ENCODE data around the gene CNTLN. TPM values are rescaled to one million over a fixed set of nuclear protein-coding genes. Genes with fewer than 3 reads are reported as not detected.
"Not testable (repeated sequence)": the region's sequence is repeated elsewhere in the genome, so short reads cannot be mapped to it uniquely, and the experiment has no call there.

The CNTLN gene
- total and polyA plus RNA-seq, 2 donors: 2.9 to 6.4 TPM

GRCh38 chr9:17519761-17520160 is 384.9 kb downstream of the CNTLN start:
- no peak for DNase-seq (ENCODE audit: low read depth in 6 of 9, low spot score in 9 of 9)
- H3K27ac ChIP-seq (ENCODE audit: low read depth in 1 of 2, low read length in 1 of 2): no peak overlapping the region
- H3K4me1 ChIP-seq (ENCODE audit: control insufficient read depth in 2 of 2, insufficient read depth in 2 of 2, low read length in 2 of 2): no peaks in the 10 kb centered on the region
- no peaks in the 10 kb centered on the region for H3K27me3 ChIP-seq (ENCODE audit: control insufficient read depth in 2 of 2, insufficient read depth in 1 of 2, low read length in 1 of 2)
- H3K4me3 ChIP-seq (ENCODE audit: low read length in 2 of 2): no peak overlapping the region
- 69% methylated on average over 4 of the region's 4 CpGs for WGBS
- H3K9me3 ChIP-seq (ENCODE audit: control insufficient read depth in 2 of 2, insufficient read depth in 1 of 2, low read length in 1 of 2): no peaks in the 10 kb centered on the region
- H3K36me3 ChIP-seq (ENCODE audit: control insufficient read depth in 2 of 2, insufficient read depth in 2 of 2, low read length in 1 of 2): no peaks in the 10 kb centered on the region

DNA sequence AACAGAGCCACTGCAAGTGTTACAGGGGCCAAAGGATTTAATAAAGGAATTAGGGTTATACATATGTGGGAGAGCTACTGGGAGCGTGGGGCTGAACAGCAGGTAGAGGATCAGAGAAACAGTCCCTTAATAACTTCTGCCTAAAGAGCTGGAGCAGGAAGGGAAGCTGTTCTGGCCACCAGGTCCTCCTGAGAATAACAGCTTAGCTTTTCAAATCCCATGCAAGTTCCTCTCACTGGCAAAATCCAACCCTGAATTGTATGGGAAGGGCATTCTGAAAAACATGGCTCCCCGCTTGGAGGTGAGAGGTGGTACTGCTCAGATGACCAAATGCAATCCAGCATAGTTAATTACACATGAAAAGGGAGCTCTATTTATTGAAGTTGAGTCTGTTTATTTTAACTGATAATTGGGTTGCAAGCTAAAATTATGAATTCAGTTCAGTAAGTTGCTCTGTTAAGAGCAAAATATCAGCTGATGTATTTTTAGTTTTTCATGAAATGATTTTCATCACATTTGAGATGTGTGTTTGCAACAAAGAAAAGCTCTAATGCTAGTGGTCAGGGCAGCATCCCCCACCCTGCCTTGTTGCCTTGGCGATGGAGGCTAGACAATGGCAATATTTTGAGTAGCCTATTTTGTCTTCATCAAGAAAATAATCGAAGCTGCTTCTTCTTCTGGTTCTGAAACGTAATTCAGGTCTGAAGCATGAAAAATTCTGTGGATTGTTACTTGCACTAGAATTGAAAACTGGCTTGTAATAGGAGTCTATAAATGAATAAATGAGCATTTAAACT is 385.6 kb downstream of the CNTLN start:
- Histone ChIP-seq H3K9me3 (ENCODE audit: control insufficient read depth in 2 of 2, insufficient read depth in 1 of 2, low read length in 1 of 2) (no peaks in the 10 kb centered on the region), H3K4me3 (ENCODE audit: low read length in 2 of 2) (no peak overlapping the region), H3K27me3 (ENCODE audit: control insufficient read depth in 2 of 2, insufficient read depth in 1 of 2, low read length in 1 of 2) (no peaks in the 10 kb centered on the region), H3K4me1 (ENCODE audit: control insufficient read depth in 2 of 2, insufficient read depth in 2 of 2, low read length in 2 of 2) (no peaks in the 10 kb centered on the region), H3K36me3 (ENCODE audit: control insufficient read depth in 2 of 2, insufficient read depth in 2 of 2, low read length in 1 of 2) (no peaks in the 10 kb centered on the region), H3K27ac (ENCODE audit: low read depth in 1 of 2, low read length in 1 of 2) (no peak overlapping the region)
- no peak for DNase-seq (ENCODE audit: low read depth in 6 of 9, low spot score in 9 of 9)
- 93% methylated on average over 5 of the region's 5 CpGs for WGBS

DNA sequence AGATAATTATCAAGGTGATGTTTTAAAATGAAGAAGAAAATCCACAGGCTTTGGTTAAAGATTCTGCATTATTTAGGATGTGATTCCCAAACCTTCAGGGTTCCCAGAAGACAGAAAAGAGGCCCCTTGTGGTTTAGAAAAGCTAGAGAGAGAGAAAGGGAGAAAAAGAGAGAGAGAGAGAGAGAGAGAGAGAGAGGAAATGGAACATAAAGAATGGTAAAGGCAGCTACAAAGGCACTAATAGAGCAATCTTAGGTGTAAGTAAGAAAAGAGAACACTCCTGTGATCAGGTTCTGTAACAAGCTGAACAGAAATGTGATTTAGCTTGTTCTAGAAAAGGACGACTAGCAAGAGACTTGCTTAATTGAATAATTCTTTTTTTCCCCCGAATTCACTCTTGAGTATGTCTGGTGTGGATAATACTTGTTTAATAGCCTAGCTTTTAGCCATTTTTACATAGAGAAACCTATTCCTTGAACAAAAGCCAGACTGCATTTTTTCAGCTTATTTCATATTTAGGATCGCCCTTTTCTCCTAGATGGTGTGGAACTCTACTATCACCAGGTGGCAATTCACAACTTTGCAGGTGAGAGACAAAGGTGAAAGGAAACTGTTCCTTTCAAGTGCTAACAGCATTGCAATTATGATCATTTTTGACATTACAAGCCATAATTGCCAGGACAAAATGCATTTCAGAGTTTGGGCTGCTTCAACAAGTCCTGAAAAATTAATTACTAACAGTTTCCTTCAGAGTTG is 386.4 kb downstream of the CNTLN start:
- Histone ChIP-seq H3K36me3 (ENCODE audit: control insufficient read depth in 2 of 2, insufficient read depth in 2 of 2, low read length in 1 of 2) (no peaks in the 10 kb centered on the region), H3K4me3 (ENCODE audit: low read length in 2 of 2) (no peak overlapping the region), H3K9me3 (ENCODE audit: control insufficient read depth in 2 of 2, insufficient read depth in 1 of 2, low read length in 1 of 2) (no peaks in the 10 kb centered on the region), H3K27ac (ENCODE audit: low read depth in 1 of 2, low read length in 1 of 2) (no peak overlapping the region), H3K27me3 (ENCODE audit: control insufficient read depth in 2 of 2, insufficient read depth in 1 of 2, low read length in 1 of 2) (no peaks in the 10 kb centered on the region), H3K4me1 (ENCODE audit: control insufficient read depth in 2 of 2, insufficient read depth in 2 of 2, low read length in 2 of 2) (no peaks in the 10 kb centered on the region)
- WGBS: 94% methylated on average over 3 of the region's 3 CpGs
- DNase-seq (ENCODE audit: low read depth in 6 of 9, low spot score in 9 of 9): no peak

GRCh38 chr9:17526726-17527125 is 391.9 kb downstream of the CNTLN start:
- not testable (repeated sequence) for DNase-seq (ENCODE audit: low read depth in 6 of 9, low spot score in 9 of 9); H3K4me1 ChIP-seq (ENCODE audit: control insufficient read depth in 2 of 2, insufficient read depth in 2 of 2, low read length in 2 of 2); H3K36me3 ChIP-seq (ENCODE audit: control insufficient read depth in 2 of 2, insufficient read depth in 2 of 2, low read length in 1 of 2); H3K4me3 ChIP-seq (ENCODE audit: low read length in 2 of 2); H3K27ac ChIP-seq (ENCODE audit: low read depth in 1 of 2, low read length in 1 of 2); H3K9me3 ChIP-seq (ENCODE audit: control insufficient read depth in 2 of 2, insufficient read depth in 1 of 2, low read length in 1 of 2); H3K27me3 ChIP-seq (ENCODE audit: control insufficient read depth in 2 of 2, insufficient read depth in 1 of 2, low read length in 1 of 2)
- WGBS: 92% methylated on average over 7 of the region's 7 CpGs

DNA sequence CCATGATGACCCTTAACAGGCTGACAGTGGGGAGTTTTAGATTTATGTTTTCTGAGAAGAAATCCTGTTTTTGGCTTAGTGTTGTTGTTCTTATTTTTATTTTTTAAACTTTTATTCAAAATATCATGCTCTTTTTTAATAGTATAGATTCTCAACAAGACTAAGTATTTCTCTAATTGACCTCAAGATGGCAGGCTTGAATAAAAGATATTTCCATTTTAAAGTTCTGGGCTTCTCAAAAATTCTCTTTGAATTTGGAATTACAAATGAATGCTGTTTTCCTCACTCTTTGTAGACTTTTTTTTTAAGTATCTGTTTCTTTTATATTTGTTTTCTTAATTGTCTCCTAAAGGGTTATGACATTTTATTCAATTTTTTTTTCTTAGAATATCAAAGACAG is 394.0 kb downstream of the CNTLN start:
- Histone ChIP-seq H3K36me3 (ENCODE audit: control insufficient read depth in 2 of 2, insufficient read depth in 2 of 2, low read length in 1 of 2) (no peaks in the 10 kb centered on the region), H3K4me3 (ENCODE audit: low read length in 2 of 2) (no peak overlapping the region), H3K4me1 (ENCODE audit: control insufficient read depth in 2 of 2, insufficient read depth in 2 of 2, low read length in 2 of 2) (no peaks in the 10 kb centered on the region), H3K27ac (ENCODE audit: low read depth in 1 of 2, low read length in 1 of 2) (no peak overlapping the region), H3K9me3 (ENCODE audit: control insufficient read depth in 2 of 2, insufficient read depth in 1 of 2, low read length in 1 of 2) (no peaks in the 10 kb centered on the region), H3K27me3 (ENCODE audit: control insufficient read depth in 2 of 2, insufficient read depth in 1 of 2, low read length in 1 of 2) (no peaks in the 10 kb centered on the region)
- no peak for DNase-seq (ENCODE audit: low read depth in 6 of 9, low spot score in 9 of 9)

DNA sequence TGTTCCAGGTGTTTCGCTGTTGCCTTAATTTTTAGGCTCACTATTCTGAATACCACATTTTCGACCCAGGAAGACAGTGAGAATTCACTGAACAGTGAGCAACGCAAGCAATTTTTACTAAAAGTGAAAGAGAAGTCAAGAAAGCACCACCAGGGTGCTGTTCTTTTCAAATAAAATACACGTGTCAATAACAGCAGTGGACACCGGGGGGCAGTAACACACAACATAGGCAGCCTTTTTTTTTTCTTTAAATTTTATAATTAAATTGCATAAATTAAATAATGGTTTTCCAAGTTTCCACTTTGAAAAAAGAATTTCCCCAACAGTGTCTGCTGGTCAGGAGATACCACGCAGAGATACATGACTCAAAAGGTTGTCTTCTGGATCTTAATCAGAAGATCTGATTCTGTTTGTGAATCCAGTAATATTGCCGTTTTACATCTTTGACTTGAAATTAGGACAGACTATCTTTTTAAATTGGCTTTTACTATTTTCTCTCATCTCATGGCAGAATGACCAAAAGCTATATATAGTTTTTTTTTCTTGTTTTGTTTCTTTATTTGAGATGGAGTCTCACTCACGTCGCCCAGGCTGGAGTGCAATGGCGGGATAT is 396.9 kb downstream of the CNTLN start:
- H3K4me1 ChIP-seq (ENCODE audit: control insufficient read depth in 2 of 2, insufficient read depth in 2 of 2, low read length in 2 of 2): no peaks in the 10 kb centered on the region
- no peaks in the 10 kb centered on the region for H3K36me3 ChIP-seq (ENCODE audit: control insufficient read depth in 2 of 2, insufficient read depth in 2 of 2, low read length in 1 of 2)
- no peak overlapping the region for H3K27ac ChIP-seq (ENCODE audit: low read depth in 1 of 2, low read length in 1 of 2)
- peak in 3 of 9 donors; percentile 6 to 50 (median 30) for DNase-seq (ENCODE audit: low read depth in 6 of 9, low spot score in 9 of 9)
- no peak overlapping the region for H3K4me3 ChIP-seq (ENCODE audit: low read length in 2 of 2)
- no peaks in the 10 kb centered on the region for H3K9me3 ChIP-seq (ENCODE audit: control insufficient read depth in 2 of 2, insufficient read depth in 1 of 2, low read length in 1 of 2)
- 45% methylated on average over 10 of the region's 10 CpGs for WGBS
- H3K27me3 ChIP-seq (ENCODE audit: control insufficient read depth in 2 of 2, insufficient read depth in 1 of 2, low read length in 1 of 2): no peaks in the 10 kb centered on the region

DNA sequence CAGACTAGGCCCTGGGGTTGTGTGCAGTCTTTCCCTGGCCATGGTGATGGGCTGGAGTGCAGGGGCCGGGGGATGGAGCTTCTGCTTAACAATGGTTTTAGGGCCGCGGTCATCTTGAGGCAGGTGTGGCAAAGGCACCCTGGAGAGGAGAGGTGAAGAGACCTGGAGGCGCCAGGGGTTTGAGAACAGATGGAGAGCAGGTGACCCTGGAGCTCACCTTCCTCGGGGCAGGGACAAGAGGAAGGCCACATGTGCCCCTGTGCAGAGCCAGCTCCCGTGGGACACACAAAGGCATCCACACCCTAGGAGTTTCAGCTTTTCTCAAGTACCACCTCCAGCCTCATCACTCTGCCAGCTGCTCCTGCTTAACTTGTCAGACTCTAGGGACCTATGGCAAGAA is 397.6 kb downstream of the CNTLN start:
- H3K36me3 ChIP-seq (ENCODE audit: control insufficient read depth in 2 of 2, insufficient read depth in 2 of 2, low read length in 1 of 2): no peaks in the 10 kb centered on the region
- no peak overlapping the region for H3K4me3 ChIP-seq (ENCODE audit: low read length in 2 of 2)
- no peak for DNase-seq (ENCODE audit: low read depth in 6 of 9, low spot score in 9 of 9)
- 92% methylated on average over 6 of the region's 6 CpGs for WGBS
- no peaks in the 10 kb centered on the region for H3K9me3 ChIP-seq (ENCODE audit: control insufficient read depth in 2 of 2, insufficient read depth in 1 of 2, low read length in 1 of 2)
- H3K27ac ChIP-seq (ENCODE audit: low read depth in 1 of 2, low read length in 1 of 2): no peak overlapping the region
- no peaks in the 10 kb centered on the region for H3K27me3 ChIP-seq (ENCODE audit: control insufficient read depth in 2 of 2, insufficient read depth in 1 of 2, low read length in 1 of 2)
- no peaks in the 10 kb centered on the region for H3K4me1 ChIP-seq (ENCODE audit: control insufficient read depth in 2 of 2, insufficient read depth in 2 of 2, low read length in 2 of 2)

GRCh38 chr9:17535176-17535575 is 400.3 kb downstream of the CNTLN start:
- no peak for DNase-seq (ENCODE audit: low read depth in 6 of 9, low spot score in 9 of 9)
- no peaks in the 10 kb centered on the region for H3K9me3 ChIP-seq (ENCODE audit: control insufficient read depth in 2 of 2, insufficient read depth in 1 of 2, low read length in 1 of 2)
- H3K4me3 ChIP-seq (ENCODE audit: low read length in 2 of 2): no peak overlapping the region
- H3K4me1 ChIP-seq (ENCODE audit: control insufficient read depth in 2 of 2, insufficient read depth in 2 of 2, low read length in 2 of 2): no peaks in the 10 kb centered on the region
- WGBS: 72% methylated on average over 3 of the region's 3 CpGs
- no peaks in the 10 kb centered on the region for H3K27me3 ChIP-seq (ENCODE audit: control insufficient read depth in 2 of 2, insufficient read depth in 1 of 2, low read length in 1 of 2)
- H3K36me3 ChIP-seq (ENCODE audit: control insufficient read depth in 2 of 2, insufficient read depth in 2 of 2, low read length in 1 of 2): no peaks in the 10 kb centered on the region
- H3K27ac ChIP-seq (ENCODE audit: low read depth in 1 of 2, low read length in 1 of 2): no peak overlapping the region

DNA sequence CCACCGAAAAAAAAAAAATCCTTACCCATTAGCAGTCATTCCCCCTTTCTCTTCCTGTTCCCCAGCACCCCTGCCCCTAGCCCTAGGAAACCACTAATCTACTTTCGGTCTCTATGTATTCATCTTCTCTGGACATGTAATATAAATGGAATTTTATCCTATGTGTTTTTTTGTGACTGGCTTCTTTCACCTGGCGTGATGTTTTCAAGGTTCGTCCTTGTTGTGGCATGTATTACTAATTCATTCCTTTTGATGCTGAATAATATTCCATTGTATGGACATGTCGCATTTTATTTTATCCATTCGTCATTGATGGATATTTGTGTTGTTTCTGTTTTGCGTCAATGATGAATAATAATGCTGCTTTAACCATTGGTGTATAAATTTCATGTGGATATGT is 401.2 kb downstream of the CNTLN start:
- Histone ChIP-seq H3K9me3 (ENCODE audit: control insufficient read depth in 2 of 2, insufficient read depth in 1 of 2, low read length in 1 of 2) (no peaks in the 10 kb centered on the region), H3K4me1 (ENCODE audit: control insufficient read depth in 2 of 2, insufficient read depth in 2 of 2, low read length in 2 of 2) (no peaks in the 10 kb centered on the region), H3K27me3 (ENCODE audit: control insufficient read depth in 2 of 2, insufficient read depth in 1 of 2, low read length in 1 of 2) (no peaks in the 10 kb centered on the region), H3K4me3 (ENCODE audit: low read length in 2 of 2) (no peak overlapping the region), H3K36me3 (ENCODE audit: control insufficient read depth in 2 of 2, insufficient read depth in 2 of 2, low read length in 1 of 2) (no peaks in the 10 kb centered on the region), H3K27ac (ENCODE audit: low read depth in 1 of 2, low read length in 1 of 2) (no peak overlapping the region)
- 92% methylated on average over 7 of the region's 7 CpGs for WGBS
- DNase-seq (ENCODE audit: low read depth in 6 of 9, low spot score in 9 of 9): no peak

All from thymus (tissue), 11 donors.